GM19239 (cell line): Measurements from ENCODE around the gene ITGB7.
A peak's percentile ranks its signal among the peaks of the same experiment; 100 is the strongest.
"Not testable (repeated sequence)": the region's sequence is repeated elsewhere in the genome, so short reads cannot be mapped to it uniquely, and the experiment has no call there.

ENCODE experiments used
- DNase-seq: peaks from one replicate; pipeline ENCODE4 v3.0.0; 2011; ENCODE audit warnings: low spot score; ENCODE audit not compliant: insufficient read length
- FAIRE-seq: peaks from 2 replicates; lab custom pipeline; 2011; peaks lifted over from hg19 to GRCh38; lab: Jason Lieb, UNC

ITGB7 gene

DNA sequence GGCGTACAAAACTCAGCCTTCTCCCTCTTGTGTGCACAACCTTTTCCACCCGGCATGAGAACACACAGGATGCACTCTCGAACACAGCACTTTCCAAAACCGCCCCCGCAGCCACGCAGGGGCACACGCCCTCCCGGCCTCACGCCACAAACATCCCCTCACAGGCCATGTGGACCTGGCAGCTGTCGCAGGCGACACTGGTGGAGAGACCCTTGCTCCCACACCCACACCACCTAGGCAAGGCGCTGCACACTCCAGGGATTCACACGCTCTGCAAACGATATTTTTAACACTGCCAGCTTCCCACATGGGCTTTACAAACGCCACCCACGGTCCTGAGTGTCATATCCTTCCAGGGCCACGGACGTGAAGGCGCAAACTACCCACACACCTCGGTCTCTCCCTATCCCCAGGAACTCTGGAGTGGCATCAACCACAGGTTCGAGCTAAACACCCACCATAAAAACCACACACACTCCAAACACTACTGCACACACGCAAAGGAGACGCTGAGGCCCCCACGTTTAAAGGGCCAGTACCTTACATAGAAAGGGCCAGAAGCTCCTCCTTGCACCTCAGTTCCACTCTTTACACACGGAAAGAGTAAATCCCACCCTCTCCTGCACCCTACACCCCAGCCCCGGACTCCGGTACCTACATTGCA is 12.4 kb upstream of the ITGB7 start:
- DNase-seq, result peak; percentile 65
- FAIRE-seq, result peak; percentile 82

GRCh38 chr12:53218551-53219291 is 11.7 kb upstream of the ITGB7 start:
- no peak for DNase-seq

GRCh38 chr12:53217931-53218307 is 10.9 kb upstream of the ITGB7 start:
- FAIRE-seq (no peak), DNase-seq (no peak)

More at GRCh38 chr12:53218551-53219291, 11.7 kb upstream of the ITGB7 start:
- FAIRE-seq, result no peak

GRCh38 chr12:53217051-53217930 is 10.2 kb upstream of the ITGB7 start:
- FAIRE-seq (no peak), DNase-seq (no peak)

DNA sequence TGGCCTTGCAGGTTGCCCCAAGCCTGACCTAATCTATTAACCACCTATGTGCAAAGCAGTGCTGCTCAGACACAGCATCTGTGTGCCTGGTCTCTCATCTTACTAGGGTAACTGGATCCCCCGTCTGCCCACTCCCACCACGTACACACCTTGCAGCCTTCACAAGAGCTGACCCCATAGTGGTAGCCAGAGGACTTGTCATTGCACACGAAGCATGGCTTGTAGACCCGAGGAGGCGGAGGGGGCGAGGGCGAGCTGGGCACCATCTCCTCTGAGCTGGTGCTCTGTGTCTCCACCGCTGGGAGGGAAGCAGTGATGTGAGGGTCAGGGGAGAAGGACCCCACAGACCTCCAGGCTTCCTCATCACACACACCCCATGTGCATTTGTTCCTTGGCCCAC is 8.4 kb upstream of the ITGB7 start:
- no peak for FAIRE-seq
- no peak for DNase-seq

DNA sequence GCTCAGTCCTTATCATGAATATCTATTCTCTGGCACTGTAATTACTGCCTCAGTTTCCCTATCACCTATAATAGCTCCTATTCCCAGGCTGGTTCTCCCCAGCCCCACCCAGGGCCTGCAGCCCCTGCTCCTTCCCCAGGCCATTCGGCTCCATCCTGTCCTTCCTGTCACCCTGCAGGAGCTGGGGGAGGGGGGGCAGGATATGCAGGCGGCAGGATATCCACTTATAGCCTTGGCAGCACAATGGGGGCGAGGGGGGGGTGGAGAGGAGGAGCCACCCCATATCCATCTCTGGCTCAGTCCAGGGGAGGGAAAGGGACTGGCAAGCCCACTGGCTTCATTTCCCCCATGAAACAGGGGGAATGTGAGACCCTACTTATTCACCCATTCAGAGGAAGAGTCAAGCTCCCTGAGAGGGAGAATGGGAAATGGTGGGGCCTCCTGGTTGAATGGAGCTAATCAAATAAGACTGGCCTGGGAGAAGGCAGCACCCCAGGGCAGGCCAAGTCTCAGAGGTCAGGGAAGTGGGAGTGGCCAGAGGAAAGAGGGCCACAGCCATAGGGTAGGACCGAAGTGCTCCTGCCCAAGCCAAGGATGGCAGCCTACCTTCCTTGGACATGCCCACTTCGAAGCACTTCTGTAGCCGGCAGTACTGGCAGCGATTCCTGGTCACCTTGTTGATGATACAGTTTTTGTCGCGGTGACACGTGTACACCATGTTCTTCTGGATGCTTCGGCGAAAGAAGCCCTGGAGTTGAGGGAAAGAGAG is 7.8 kb upstream of the ITGB7 start:
- FAIRE-seq (no peak), DNase-seq (no peak)

DNA sequence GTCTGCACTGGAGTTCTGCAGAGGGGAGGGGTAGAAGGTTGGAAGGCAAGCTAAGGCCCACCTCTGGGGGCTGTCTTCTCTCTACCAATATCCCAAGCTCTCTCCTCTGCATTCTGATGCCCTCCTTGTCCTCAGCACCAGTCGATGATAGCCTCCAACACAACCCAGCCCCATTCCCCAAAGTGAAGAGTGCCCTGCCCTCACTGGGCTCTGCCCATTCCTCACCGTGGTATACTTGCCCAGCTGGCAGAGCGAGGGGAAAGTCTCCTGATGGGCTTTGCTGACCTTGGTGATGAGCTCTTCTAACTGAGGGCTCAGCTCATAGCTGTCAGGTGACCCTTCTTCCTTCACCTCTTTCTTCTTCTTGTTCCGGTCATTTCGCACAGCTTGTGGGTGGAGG is 7.2 kb upstream of the ITGB7 start:
- no peak for FAIRE-seq
- no peak for DNase-seq

GRCh38 chr12:53213348-53213747 is 6.3 kb upstream of the ITGB7 start:
- no peak for DNase-seq

GRCh38 chr12:53212931-53213330 is 5.9 kb upstream of the ITGB7 start:
- no peak for FAIRE-seq
- no peak for DNase-seq

More at GRCh38 chr12:53213348-53213747, 6.3 kb upstream of the ITGB7 start:
- FAIRE-seq, result peak; percentile 64

- FAIRE-seq (no peak), DNase-seq (no peak)
Observed at GRCh38 chr12:53211476-53212381, 4.7 kb upstream of the ITGB7 start.

- FAIRE-seq, result no peak
- no peak for DNase-seq
Observed at GRCh38 chr12:53210843-53211242, 3.8 kb upstream of the ITGB7 start.

GRCh38 chr12:53208877-53209463 is 1.9 kb upstream of the ITGB7 start:
- FAIRE-seq (peak; percentile 88), DNase-seq (no peak)

GRCh38 chr12:53208435-53208834 is 1.4 kb upstream of the ITGB7 start:
- DNase-seq (no peak), FAIRE-seq (no peak)

GRCh38 chr12:53205747-53206419 is 1.2 kb downstream of the ITGB7 start:
- FAIRE-seq, result peak; percentile 71
- peak; percentile 56 for DNase-seq

- FAIRE-seq (no peak), DNase-seq (no peak)
Observed at GRCh38 chr12:53204351-53204750, 2.7 kb downstream of the ITGB7 start.

GRCh38 chr12:53202316-53202715 is 4.7 kb downstream of the ITGB7 start:
- not testable (repeated sequence) for DNase-seq, FAIRE-seq

DNA sequence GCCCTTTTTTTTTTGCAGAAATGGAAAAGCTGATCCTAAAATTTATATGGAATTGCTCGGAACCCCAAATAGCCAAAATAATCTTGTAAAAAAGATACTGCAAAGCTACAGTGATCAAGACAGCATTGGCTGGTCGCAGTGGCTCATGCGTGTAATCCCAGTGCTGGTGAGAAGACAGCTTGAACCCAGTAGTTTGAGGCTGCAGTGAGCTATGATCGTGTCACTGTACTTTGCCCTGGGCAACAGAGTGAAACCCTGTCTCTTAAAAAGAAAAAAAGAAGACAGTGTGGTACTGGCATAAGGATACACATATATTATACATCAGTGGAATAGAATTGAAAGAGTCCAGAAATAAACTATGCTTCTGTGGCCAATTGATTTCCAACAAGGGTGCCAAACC is 5.4 kb downstream of the ITGB7 start:
- FAIRE-seq, result no peak
- DNase-seq, result no peak

DNA sequence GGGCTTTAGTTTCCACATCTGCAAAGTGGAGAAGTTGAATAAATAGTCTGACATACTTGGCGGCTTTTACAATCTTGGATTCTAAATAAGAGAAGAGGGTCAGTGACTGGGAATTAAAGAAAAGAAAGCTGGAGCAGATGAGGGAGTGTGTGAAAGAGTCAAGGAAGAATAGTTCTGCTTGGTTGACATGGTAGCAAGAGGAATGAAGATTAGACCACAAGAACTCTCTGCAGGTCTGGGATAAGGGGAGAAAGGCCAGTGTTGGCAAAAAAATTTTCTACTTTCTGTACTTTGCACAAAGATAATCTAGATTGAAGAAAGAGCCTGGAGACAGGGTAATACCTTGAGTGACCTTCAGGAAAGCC is 5.9 kb downstream of the ITGB7 start:
- DNase-seq, result no peak
- no peak for FAIRE-seq
